ENCODE data around the gene PPFIBP1.

Gene PPFIBP1

DNA sequence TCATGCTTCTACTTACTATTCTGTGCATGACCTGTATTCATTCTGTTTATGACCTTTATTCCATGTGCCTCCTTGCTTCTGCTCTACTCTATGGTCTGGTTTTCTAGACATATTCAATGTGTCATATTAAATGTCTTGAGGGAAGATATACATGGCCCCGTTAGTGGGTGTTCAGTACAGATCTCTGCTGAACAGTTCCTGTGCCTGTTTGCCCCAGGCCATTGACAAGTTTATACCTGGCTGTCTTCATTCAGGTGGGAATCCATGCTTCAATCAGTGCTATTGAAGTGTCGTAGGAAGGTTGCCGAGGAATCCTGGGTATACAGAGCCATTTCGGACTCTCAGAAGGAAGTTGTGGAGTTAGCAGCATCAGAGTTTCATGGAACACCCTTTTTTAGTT lies 7.4 kb upstream of the PPFIBP1 start:
- H4K20me1 ChIP-seq (ENCODE audit: insufficient read depth, low read length), result no peaks in the 10 kb centered on the region

DNA sequence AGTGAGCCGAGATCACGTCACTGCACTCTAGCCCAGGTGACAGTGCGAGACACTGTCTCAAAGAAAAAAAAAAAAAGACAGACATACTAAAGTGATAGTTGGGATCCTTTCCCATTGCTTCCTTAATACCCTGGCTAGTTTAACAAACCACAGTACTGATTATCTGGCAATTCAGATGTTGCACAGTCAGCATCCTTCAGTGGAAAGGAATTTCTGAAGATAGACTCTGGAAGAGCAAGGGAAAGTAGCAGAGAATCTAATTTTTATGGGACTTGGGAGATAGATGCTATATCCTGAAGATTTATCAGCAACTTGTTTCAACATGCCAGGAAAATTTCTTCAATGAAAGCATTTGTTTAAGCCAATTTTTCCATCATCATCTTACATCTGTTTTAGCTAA lies 6.5 kb upstream of the PPFIBP1 start:
- no peak for TF ChIP-seq CTCF (IDR thresholded peaks at IDR 0.05; ENCODE audit: low read depth, low read length)
- TF ChIP-seq EZH2phosphoT487 (IDR thresholded peaks at IDR 0.05; ENCODE audit: low read depth), result no peak
- Histone ChIP-seq H3K27me3 (ENCODE audit: low read depth, low read length) (peaks cover 47% of the 10 kb centered on the region), H3K4me2 (ENCODE audit: low read length) (no peak overlapping the region), H2AFZ (ENCODE audit: low read depth, low read length) (no peak overlapping the region), H3K36me3 (replicated peaks; ENCODE audit: low read depth, low read length) (no peaks in the 10 kb centered on the region), H4K20me1 (ENCODE audit: insufficient read depth, low read length) (no peaks in the 10 kb centered on the region), H3K4me3 (ENCODE audit: low read length) (no peak overlapping the region), H3K4me1 (ENCODE audit: low read length) (no peaks in the 10 kb centered on the region), H3K79me2 (ENCODE audit: low read length) (no peaks in the 10 kb centered on the region), H3K27ac (ENCODE audit: low read length) (no peak overlapping the region), H3K9me3 (ENCODE audit: insufficient read depth, low read length) (no peaks in the 10 kb centered on the region), H3K9ac (ENCODE audit: low read length) (no peak overlapping the region)

More for the DNA sequence above, 7.4 kb upstream of the PPFIBP1 start:
- H3K4me2 ChIP-seq (ENCODE audit: low read length), result no peak overlapping the region
- no peak overlapping the region for H2AFZ ChIP-seq (ENCODE audit: low read depth, low read length)
- no peak overlapping the region for H3K4me3 ChIP-seq (ENCODE audit: low read length)
- H3K27me3 ChIP-seq (ENCODE audit: low read depth, low read length), result peaks cover 47% of the 10 kb centered on the region
- no peak overlapping the region for H3K27ac ChIP-seq (ENCODE audit: low read length)
- no peaks in the 10 kb centered on the region for H3K4me1 ChIP-seq (ENCODE audit: low read length)
- no peak overlapping the region for H3K9ac ChIP-seq (ENCODE audit: low read length)
- H3K9me3 ChIP-seq (ENCODE audit: insufficient read depth, low read length), result no peaks in the 10 kb centered on the region
- H3K36me3 ChIP-seq (replicated peaks; ENCODE audit: low read depth, low read length), result no peaks in the 10 kb centered on the region
- no peaks in the 10 kb centered on the region for H3K79me2 ChIP-seq (ENCODE audit: low read length)
- no peak for TF ChIP-seq EZH2phosphoT487 (IDR thresholded peaks at IDR 0.05; ENCODE audit: low read depth)
- no peak for TF ChIP-seq CTCF (IDR thresholded peaks at IDR 0.05; ENCODE audit: low read depth, low read length)

DNA sequence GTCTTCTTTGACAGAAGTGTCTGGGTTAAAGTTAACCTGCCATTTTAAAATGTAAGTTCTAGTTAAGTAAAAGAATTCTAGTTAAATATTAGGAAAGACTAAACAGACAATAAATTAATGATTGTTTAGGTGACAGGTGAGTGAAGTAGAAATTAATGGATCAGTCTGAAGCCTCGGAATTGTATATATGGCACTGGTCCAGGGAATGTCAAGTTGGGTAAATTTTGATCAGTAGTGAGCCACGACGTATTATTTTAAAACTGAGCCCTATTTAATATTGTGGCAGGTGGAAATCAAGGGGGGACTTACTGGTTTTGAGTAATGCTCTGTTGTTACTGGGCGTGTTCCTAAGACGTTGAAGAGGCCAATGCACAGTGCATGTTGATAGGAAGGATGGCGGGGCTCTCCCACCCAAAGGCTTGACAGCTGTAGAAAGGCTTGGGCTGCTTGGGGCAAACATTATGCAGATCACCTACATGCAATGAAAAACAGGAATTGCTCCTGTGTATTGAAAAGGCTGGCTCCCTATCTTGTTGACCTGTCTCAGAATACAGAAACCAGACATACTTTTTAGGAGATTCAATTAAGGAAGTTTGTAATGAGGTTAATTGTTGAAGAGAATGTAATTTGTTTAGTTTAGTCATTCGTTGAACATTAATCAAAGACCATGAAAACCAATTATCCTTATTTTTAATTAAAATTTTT lies 5.9 kb upstream of the PPFIBP1 start:
- no peaks in the 10 kb centered on the region for H3K4me1 ChIP-seq (ENCODE audit: low read length)
- H4K20me1 ChIP-seq (ENCODE audit: insufficient read depth, low read length), result no peaks in the 10 kb centered on the region
- no peak overlapping the region for H2AFZ ChIP-seq (ENCODE audit: low read depth, low read length)
- no peak overlapping the region for H3K9ac ChIP-seq (ENCODE audit: low read length)
- no peak overlapping the region for H3K4me3 ChIP-seq (ENCODE audit: low read length)
- no peaks in the 10 kb centered on the region for H3K79me2 ChIP-seq (ENCODE audit: low read length)
- H3K27me3 ChIP-seq (ENCODE audit: low read depth, low read length), result peaks cover 47% of the 10 kb centered on the region
- H3K36me3 ChIP-seq (replicated peaks; ENCODE audit: low read depth, low read length), result no peaks in the 10 kb centered on the region
- no peak overlapping the region for H3K27ac ChIP-seq (ENCODE audit: low read length)
- TF ChIP-seq CTCF (IDR thresholded peaks at IDR 0.05; ENCODE audit: low read depth, low read length) (no peak), EZH2phosphoT487 (IDR thresholded peaks at IDR 0.05; ENCODE audit: low read depth) (no peak)
- no peaks in the 10 kb centered on the region for H3K9me3 ChIP-seq (ENCODE audit: insufficient read depth, low read length)
- H3K4me2 ChIP-seq (ENCODE audit: low read length), result no peak overlapping the region

GRCh38 chr12:27521066-27521465 lies 2.9 kb upstream of the PPFIBP1 start:
- Histone ChIP-seq H3K27me3 (ENCODE audit: low read depth, low read length) (peaks cover 58% of the 10 kb centered on the region), H3K9ac (ENCODE audit: low read length) (no peak overlapping the region), H3K4me3 (ENCODE audit: low read length) (no peak overlapping the region), H2AFZ (ENCODE audit: low read depth, low read length) (no peak overlapping the region), H3K9me3 (ENCODE audit: insufficient read depth, low read length) (no peaks in the 10 kb centered on the region), H3K36me3 (replicated peaks; ENCODE audit: low read depth, low read length) (no peaks in the 10 kb centered on the region), H3K4me1 (ENCODE audit: low read length) (peaks cover 6% of the 10 kb centered on the region), H3K4me2 (ENCODE audit: low read length) (no peak overlapping the region), H3K27ac (ENCODE audit: low read length) (no peak overlapping the region), H4K20me1 (ENCODE audit: insufficient read depth, low read length) (no peaks in the 10 kb centered on the region), H3K79me2 (ENCODE audit: low read length) (no peaks in the 10 kb centered on the region)
- no peak for TF ChIP-seq EZH2phosphoT487 (IDR thresholded peaks at IDR 0.05; ENCODE audit: low read depth)
- TF ChIP-seq CTCF (IDR thresholded peaks at IDR 0.05; ENCODE audit: low read depth, low read length), result no peak

All from OCI-LY3 (cell line).